HG02798 (cell line): Measurements from ENCODE around the gene XKR7.

Source experiments
- ATAC-seq: cut with Tn5 transposase; IDR thresholded peaks from one replicate; pipeline ENCODE4 v1.9.1; 2021; ENCODE audit warnings: mild to moderate bottlenecking; ENCODE audit not compliant: unreplicated experiment, poor library complexity

XKR7 gene

GRCh38 chr20:31939661-31940060 is 28.3 kb upstream of the XKR7 start:
- no peak for ATAC-seq

GRCh38 chr20:31943052-31943471 is 24.9 kb upstream of the XKR7 start:
- ATAC-seq: no peak

- no peak for ATAC-seq
Measured at GRCh38 chr20:31945319-31945718, 22.6 kb upstream of the XKR7 start.

- ATAC-seq: no peak
Measured at GRCh38 chr20:31945785-31946184, 22.2 kb upstream of the XKR7 start.

GRCh38 chr20:31948008-31948407 is 19.9 kb upstream of the XKR7 start:
- ATAC-seq: no peak

- no peak for ATAC-seq
Measured at GRCh38 chr20:31949877-31950646, 17.9 kb upstream of the XKR7 start.

- no peak for ATAC-seq
Measured at GRCh38 chr20:31951203-31951529, 16.8 kb upstream of the XKR7 start.

- ATAC-seq: peak; percentile 94
Measured at GRCh38 chr20:31951530-31952453, 16.2 kb upstream of the XKR7 start, which contains the start of gene PDRG1. PDRG1 (minus strand) TSS chr20:31952046; CDS start chr20:31951961, 85 bp downstream.

- ATAC-seq: no peak
Measured at GRCh38 chr20:31953556-31954148, 14.3 kb upstream of the XKR7 start.

GRCh38 chr20:31954500-31954899 is 13.5 kb upstream of the XKR7 start:
- ATAC-seq: no peak

GRCh38 chr20:31956556-31957526 is 11.1 kb upstream of the XKR7 start:
- no peak for ATAC-seq

GRCh38 chr20:31962761-31963160 is 5.2 kb upstream of the XKR7 start:
- ATAC-seq: no peak

GRCh38 chr20:31963889-31964288 is 4.1 kb upstream of the XKR7 start:
- ATAC-seq: no peak

- no peak for ATAC-seq
Measured at GRCh38 chr20:31966991-31967655, 828 bp upstream of the XKR7 start.

GRCh38 chr20:31968291-31969126 is 558 bp downstream of the XKR7 start:
- ATAC-seq: peak; percentile 54

- no peak for ATAC-seq
Measured at GRCh38 chr20:31969991-31970390, 2.0 kb downstream of the XKR7 start.

GRCh38 chr20:31972471-31973021 is 4.6 kb downstream of the XKR7 start:
- ATAC-seq: no peak

GRCh38 chr20:31974296-31974695 is 6.3 kb downstream of the XKR7 start:
- ATAC-seq: no peak
